Endodermal cell (in vitro differentiated cells): Measurements from ENCODE around the gene RNASE9. TPM values are rescaled to one million over a fixed set of nuclear protein-coding genes. Genes with fewer than 3 reads are reported as not detected.
A peak's percentile ranks its signal among the peaks of the same experiment; 100 is the strongest.

Experiments used
- DNase-seq: peaks from one replicate; pipeline ENCODE4 v3.0.0-alpha.2; 2017
- H3K27ac ChIP-seq: 2 replicates; pipeline ENCODE4 v1.5.1; 2013; ENCODE audit warnings: mild to moderate bottlenecking, low read depth, low read length, moderate library complexity
- H3K27me3 ChIP-seq: 2 replicates; pipeline ENCODE4 v1.6.1; 2013; ENCODE audit warnings: mild to moderate bottlenecking, low read length, moderate library complexity; ENCODE audit not compliant: insufficient read depth, control insufficient read depth, poor library complexity, severe bottlenecking
- H3K36me3 ChIP-seq: 2 replicates; pipeline ENCODE4 v1.7.0; 2013; ENCODE audit warnings: mild to moderate bottlenecking, low read length, moderate library complexity; ENCODE audit not compliant: control insufficient read depth, insufficient read depth
- H3K4me1 ChIP-seq: one replicate; pipeline ENCODE4 v1.7.0; 2013; ENCODE audit warnings: low read length; ENCODE audit not compliant: control insufficient read depth, insufficient read depth
- H3K4me3 ChIP-seq: 2 replicates; pipeline ENCODE4 v1.5.1; 2013; ENCODE audit warnings: mild to moderate bottlenecking, low read length, moderate library complexity
- H3K9ac ChIP-seq: 2 replicates; pipeline ENCODE4 v1.6.1; 2013; ENCODE audit warnings: mild to moderate bottlenecking, low read length, moderate library complexity; ENCODE audit not compliant: poor library complexity, severe bottlenecking; ENCODE audit errors: extremely low read depth
- H3K9me3 ChIP-seq: 2 replicates; pipeline ENCODE4 v1.6.1; 2013; ENCODE audit warnings: mild to moderate bottlenecking, low read length, moderate library complexity; ENCODE audit not compliant: control insufficient read depth
- H3K27ac Mint-ChIP-seq: 2 replicates; pipeline ENCODE4 v1.8.0; 2020; ENCODE audit warnings: mixed read lengths
- H3K27me3 Mint-ChIP-seq: 2 replicates; pipeline ENCODE4 v1.8.0; 2021; ENCODE audit warnings: mild to moderate bottlenecking, mixed read lengths; ENCODE audit not compliant: insufficient read depth
- H3K36me3 Mint-ChIP-seq: 2 replicates; pipeline ENCODE4 v1.8.0; 2020; ENCODE audit warnings: low read depth, mixed read lengths
- H3K4me1 Mint-ChIP-seq: 2 replicates; pipeline ENCODE4 v1.8.0; 2020; ENCODE audit warnings: mixed read lengths
- H3K4me3 Mint-ChIP-seq: 2 replicates; pipeline ENCODE4 v1.8.0; 2020; ENCODE audit warnings: mild to moderate bottlenecking, moderate library complexity, mixed read lengths
- H3K9me3 Mint-ChIP-seq: 2 replicates; pipeline ENCODE4 v1.8.0; 2020; ENCODE audit warnings: mild to moderate bottlenecking, mixed read lengths
- CTCF ChIP-seq: fragments of 200-600 bp; sonication (generic); conservative IDR thresholded peaks from 2 replicates; pipeline ENCODE4 v1.5.0; 2021; ENCODE audit warnings: antibody characterized with exemption, mild to moderate bottlenecking
- WGBS, 2 experiments: methylation state at CpG; one replicate each; pipeline versions ENCODE4 v1.1.5 to v1.1.7; 2013; ENCODE audit warnings: missing lambda C conversion rate in 2 of 2, mixed read lengths in 1 of 2; ENCODE audit not compliant: insufficient coverage in 1 of 2, insufficient read length in 1 of 2; 5-methylcytosine and 5-hydroxymethylcytosine counted together
- total RNA-seq, 2 donors: library from RNA; stranded (reverse); fragmentation: NEBNext Ultra II Directional in 1 of 2; extraction: Animal tissue kit (Norgen Biotek cat#: 25700) in 1 of 2; gene quantifications; 2 replicates in 1 of 2; 3 replicates in 1 of 2; pipeline ENCODE4 v1.2.1, GENCODE V29; 2021

RNASE9 gene
- total RNA-seq, 2 donors from 2014 or later: not detected

GRCh38 chr14:20563971-20564370 lies 3.1 kb upstream of the RNASE9 start:
- TF ChIP-seq CTCF: no peak
- WGBS, 2 experiments: 100% methylated on average over 1 of the region's 1 CpG; no CpG with 5 or more reads in 1 of the 2 experiments
- Mint-ChIP-seq H3K4me3 (no peak overlapping the region), H3K27ac (no peak overlapping the region), H3K4me1 (peaks cover 37% of the 10 kb centered on the region), H3K9me3 (peaks cover 20% of the 10 kb centered on the region), H3K36me3 (peaks cover 8% of the 10 kb centered on the region), H3K27me3 (no peaks in the 10 kb centered on the region)
- no peaks in the 10 kb centered on the region for H3K27me3 ChIP-seq
- peaks cover 9% of the 10 kb centered on the region for H3K4me1 ChIP-seq
- no peaks in the 10 kb centered on the region for H3K36me3 ChIP-seq
- peak overlapping the region; percentile 20 for H3K4me3 ChIP-seq
- no peak for DNase-seq
- no peak overlapping the region for H3K27ac ChIP-seq
- peaks cover 23% of the 10 kb centered on the region for H3K9me3 ChIP-seq
- H3K9ac ChIP-seq: no peak overlapping the region

GRCh38 chr14:20559461-20559904 lies 1.4 kb downstream of the RNASE9 start:
- no peak overlapping the region for H3K9ac ChIP-seq
- Mint-ChIP-seq H3K27me3 (no peaks in the 10 kb centered on the region), H3K4me3 (no peak overlapping the region), H3K36me3 (no peaks in the 10 kb centered on the region), H3K4me1 (peaks cover 18% of the 10 kb centered on the region), H3K27ac (no peak overlapping the region), H3K9me3 (no peaks in the 10 kb centered on the region)
- H3K27me3 ChIP-seq: no peaks in the 10 kb centered on the region
- DNase-seq: no peak
- peaks cover 10% of the 10 kb centered on the region for H3K4me1 ChIP-seq
- 18 to 23% methylated on average over 2 of the region's 2 CpGs for WGBS, 2 experiments
- no peak overlapping the region for H3K4me3 ChIP-seq
- H3K9me3 ChIP-seq: peaks cover 7% of the 10 kb centered on the region
- TF ChIP-seq CTCF: no peak
- H3K27ac ChIP-seq: no peak overlapping the region
- no peaks in the 10 kb centered on the region for H3K36me3 ChIP-seq

GRCh38 chr14:20557212-20557542 lies 3.7 kb downstream of the RNASE9 start:
- Histone ChIP-seq H3K9me3 (peaks cover 3% of the 10 kb centered on the region), H3K9ac (no peak overlapping the region), H3K36me3 (no peaks in the 10 kb centered on the region), H3K27ac (no peak overlapping the region), H3K4me3 (no peak overlapping the region), H3K4me1 (peaks cover 9% of the 10 kb centered on the region), H3K27me3 (no peaks in the 10 kb centered on the region)
- TF ChIP-seq CTCF: no peak
- Mint-ChIP-seq H3K9me3 (no peaks in the 10 kb centered on the region), H3K27ac (no peak overlapping the region), H3K4me3 (no peak overlapping the region), H3K4me1 (peaks cover 14% of the 10 kb centered on the region), H3K27me3 (no peaks in the 10 kb centered on the region), H3K36me3 (no peaks in the 10 kb centered on the region)
- no peak for DNase-seq
- WGBS, 2 experiments: 71 to 76% methylated on average over 1 to 2 of the region's 2 CpGs
